GM23248 (cell line): ENCODE measurements around the gene MTUS2.

Experiments used
- EZH2 ChIP-seq: fragments of 200-600 bp; sonication (generic); IDR thresholded peaks from 2 replicates; pipeline ENCODE4 v1.6.1; 2018; ENCODE audit warnings: antibody characterized with exemption, mild to moderate bottlenecking; ENCODE audit not compliant: insufficient read depth, poor library complexity, severe bottlenecking
- EZH2phosphoT487 ChIP-seq: fragments of 200-600 bp; sonication (generic); IDR thresholded peaks from 2 replicates; pipeline ENCODE4 v1.6.1; 2018; ENCODE audit warnings: antibody characterized with exemption, moderate library complexity, mild to moderate bottlenecking, low read depth; ENCODE audit not compliant: insufficient read depth

- TF ChIP-seq EZH2 (no peak), EZH2phosphoT487 (no peak)
Measured at GRCh38 chr13:29165216-29165615, 345.1 kb downstream of the MTUS2 start.
